Kidney (tissue), 14 donors: Measurements from ENCODE around the gene FAM180A. TPM values are rescaled to one million over a fixed set of nuclear protein-coding genes. Genes with fewer than 3 reads are reported as not detected.
A peak's percentile ranks its signal among the peaks of the same experiment; 100 is the strongest.

Experiments
- DNase-seq, 5 donors: peaks; one replicate each; pipeline ENCODE4 v3.0.0-alpha.2; 2013 to 2020
- FAIRE-seq: peaks from 2 replicates; lab custom pipeline; 2012; peaks lifted over from hg19 to GRCh38; lab: Jason Lieb, UNC
- H3K27ac ChIP-seq, 2 donors: one replicate each; pipeline ENCODE4 v1.7.0; 2013; ENCODE audit warnings: low read depth in 2 of 2, low read length in 2 of 2, inconsistent platforms in 1 of 2
- H3K27me3 ChIP-seq: one replicate; pipeline ENCODE4 v1.7.1; 2013; ENCODE audit warnings: low read length, inconsistent platforms; ENCODE audit not compliant: control insufficient read depth, insufficient read depth
- H3K36me3 ChIP-seq, 3 donors: one replicate each; pipeline versions ENCODE4 v1.7.0 to v1.7.1; 2013; ENCODE audit warnings: low read length in 3 of 3, control low read depth in 1 of 3, inconsistent platforms in 1 of 3; ENCODE audit not compliant: insufficient read depth in 3 of 3, control insufficient read depth in 2 of 3
- H3K4me1 ChIP-seq, 3 donors: one replicate each; pipeline versions ENCODE4 v1.7.0 to v1.7.1; 2013; ENCODE audit warnings: low read length in 3 of 3, inconsistent platforms in 1 of 3, low read depth in 1 of 3; ENCODE audit not compliant: control insufficient read depth in 2 of 3, insufficient read depth in 2 of 3
- H3K4me3 ChIP-seq, 3 donors: one replicate each; pipeline versions ENCODE4 v1.7.0 to v1.8.1; 2013; ENCODE audit warnings: low read length in 3 of 3, control low read depth in 1 of 3, inconsistent platforms in 1 of 3
- H3K9ac ChIP-seq, 3 donors: one replicate each; pipeline versions ENCODE4 v1.7.0 to v1.7.1; 2013; ENCODE audit warnings: low read length in 3 of 3, control low read depth in 1 of 3, inconsistent platforms in 1 of 3
- H3K9me3 ChIP-seq, 3 donors: one replicate each; pipeline versions ENCODE4 v1.7.0 to v1.7.1; 2013; ENCODE audit warnings: low read length in 3 of 3, control low read depth in 1 of 3, inconsistent platforms in 1 of 3; ENCODE audit not compliant: control insufficient read depth in 2 of 3, insufficient read depth in 1 of 3
- intact Hi-C: fragments of 100-400 bp; cut with DNase I; formaldehyde crosslinking; loops from one replicate; pipeline ENCODE4 v1.11.1; 2022
- polyA plus RNA-seq: library from polyadenylated mRNA; stranded (reverse); fragments of 350-450 nt; fragmentation: Illumina TruSeq; extraction: RNeasy Lipid Tissue Mini Kit (QIAGEN cat#74804); gene quantifications from one replicate; pipeline ENCODE4 v1.2.3, GENCODE V29; 2014; ENCODE audit warnings: low read depth, low replicate concordance; ENCODE audit not compliant: insufficient read depth
- total RNA-seq: library from RNA; stranded (reverse); fragmentation: NEBNext Ultra II Directional; extraction: Animal tissue kit (Norgen Biotek cat#: 25700); gene quantifications from one replicate; pipeline ENCODE4 v1.2.1, GENCODE V29; 2021
- TF ChIP-seq, protein P1 (sequence below): IDR thresholded peaks from 3 replicates; pipeline ENCODE4 v1.5.1; 2012; ENCODE audit warnings: mild to moderate bottlenecking, moderate library complexity, borderline replicate concordance; ENCODE audit not compliant: insufficient read depth; ENCODE audit errors: extremely low read depth
- donor health status: control.
- donor health status: control.
- donor health status: control.
- donor health status: control.
- donor health status: control.
- donor health status: DM: yes; HTN: yes; CAD: no.
- donor health status: Normal renal cell carcinoma (clear cell type).

The FAM180A gene
- total and polyA plus RNA-seq, 2 donors from 2014 or later = 1.7 to 2.2 TPM

- H3K9me3 ChIP-seq = no peaks in the 10 kb centered on the region
- no peaks in the 10 kb centered on the region for H3K27me3 ChIP-seq
- FAIRE-seq (no peak), DNase-seq (peak in 1 of 5 donors; percentile 78)
- TF ChIP-seq, protein P1, sequence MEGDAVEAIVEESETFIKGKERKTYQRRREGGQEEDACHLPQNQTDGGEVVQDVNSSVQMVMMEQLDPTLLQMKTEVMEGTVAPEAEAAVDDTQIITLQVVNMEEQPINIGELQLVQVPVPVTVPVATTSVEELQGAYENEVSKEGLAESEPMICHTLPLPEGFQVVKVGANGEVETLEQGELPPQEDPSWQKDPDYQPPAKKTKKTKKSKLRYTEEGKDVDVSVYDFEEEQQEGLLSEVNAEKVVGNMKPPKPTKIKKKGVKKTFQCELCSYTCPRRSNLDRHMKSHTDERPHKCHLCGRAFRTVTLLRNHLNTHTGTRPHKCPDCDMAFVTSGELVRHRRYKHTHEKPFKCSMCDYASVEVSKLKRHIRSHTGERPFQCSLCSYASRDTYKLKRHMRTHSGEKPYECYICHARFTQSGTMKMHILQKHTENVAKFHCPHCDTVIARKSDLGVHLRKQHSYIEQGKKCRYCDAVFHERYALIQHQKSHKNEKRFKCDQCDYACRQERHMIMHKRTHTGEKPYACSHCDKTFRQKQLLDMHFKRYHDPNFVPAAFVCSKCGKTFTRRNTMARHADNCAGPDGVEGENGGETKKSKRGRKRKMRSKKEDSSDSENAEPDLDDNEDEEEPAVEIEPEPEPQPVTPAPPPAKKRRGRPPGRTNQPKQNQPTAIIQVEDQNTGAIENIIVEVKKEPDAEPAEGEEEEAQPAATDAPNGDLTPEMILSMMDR = no peak
- peaks cover 0 to 2% (median 0%) of the 10 kb centered on the region in 3 donors for H3K4me1 ChIP-seq
- intact Hi-C loops = no loop called here
- H3K36me3 ChIP-seq = no peaks in the 10 kb centered on the region
- peak overlapping the region; percentile 52 to 83 for H3K27ac ChIP-seq
- H3K4me3 ChIP-seq = peak overlapping the region in 1 of 3 donors; percentile 29
- no peak overlapping the region for H3K9ac ChIP-seq
These were observed 9.3 kb upstream of the FAM180A start for GRCh38 chr7:135757719-135758411.

DNA sequence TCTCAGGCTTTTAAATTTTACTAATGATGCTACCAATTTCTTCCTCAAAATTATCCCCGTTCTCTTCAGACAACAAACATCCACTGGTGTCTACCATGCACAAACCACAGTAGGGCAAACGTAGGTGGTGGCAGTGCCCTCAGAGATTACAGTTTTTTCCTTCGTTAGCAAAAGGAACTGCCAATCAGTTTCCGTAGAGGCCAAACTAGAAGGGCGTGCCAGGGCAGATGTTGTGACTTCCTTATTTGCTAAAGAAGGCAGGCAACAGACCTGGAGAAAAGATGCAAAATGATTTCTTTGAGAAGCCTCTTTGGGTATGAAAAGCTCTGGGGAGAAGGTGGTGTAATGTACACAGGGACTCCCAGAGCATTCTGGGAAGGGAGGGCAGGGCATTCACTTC is 7.6 kb upstream of the FAM180A start:
- intact Hi-C loops = no loop called here
- H3K36me3 ChIP-seq = no peaks in the 10 kb centered on the region
- TF ChIP-seq, protein P1 = no peak
- no peaks in the 10 kb centered on the region for H3K27me3 ChIP-seq
- H3K9ac ChIP-seq = no peak overlapping the region
- H3K27ac ChIP-seq = no peak overlapping the region
- no peak for DNase-seq
- FAIRE-seq = no peak
- no peak overlapping the region for H3K4me3 ChIP-seq
- no peaks in the 10 kb centered on the region for H3K9me3 ChIP-seq
- H3K4me1 ChIP-seq = peaks cover 0 to 2% (median 0%) of the 10 kb centered on the region in 3 donors

DNA sequence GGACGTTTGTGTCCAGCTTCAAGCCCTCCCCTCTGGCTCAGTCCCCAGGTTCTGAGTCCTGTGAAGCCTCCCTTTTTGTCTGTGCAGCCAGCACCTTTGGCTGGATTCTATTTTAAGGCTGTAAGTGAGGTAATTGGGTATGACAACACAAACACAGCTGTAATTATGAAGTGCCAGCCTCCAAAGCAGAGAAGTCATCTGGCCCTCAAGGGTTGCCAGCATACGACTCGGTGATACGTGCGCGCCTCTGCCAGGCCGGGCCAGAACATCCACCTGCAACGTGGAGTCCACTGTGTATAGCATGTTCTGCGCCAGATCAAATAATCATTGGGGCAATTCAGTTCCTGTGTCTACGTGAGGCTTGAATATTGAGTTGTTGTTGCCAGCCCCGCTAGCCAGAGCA is 6.7 kb upstream of the FAM180A start:
- no peak overlapping the region for H3K4me3 ChIP-seq
- H3K9ac ChIP-seq = no peak overlapping the region
- H3K27ac ChIP-seq = no peak overlapping the region
- DNase-seq = no peak
- TF ChIP-seq, protein P1 = no peak
- intact Hi-C loops = no loop called here
- H3K4me1 ChIP-seq = peaks cover 0 to 2% (median 0%) of the 10 kb centered on the region in 3 donors
- H3K27me3 ChIP-seq = no peaks in the 10 kb centered on the region
- no peaks in the 10 kb centered on the region for H3K9me3 ChIP-seq
- H3K36me3 ChIP-seq = no peaks in the 10 kb centered on the region
- FAIRE-seq = no peak
